ENCODE data around the gene TGDS.
"Not testable (repeated sequence)": the region's sequence is repeated elsewhere in the genome, so short reads cannot be mapped to it uniquely, and the experiment has no call there.

The TGDS gene

DNA sequence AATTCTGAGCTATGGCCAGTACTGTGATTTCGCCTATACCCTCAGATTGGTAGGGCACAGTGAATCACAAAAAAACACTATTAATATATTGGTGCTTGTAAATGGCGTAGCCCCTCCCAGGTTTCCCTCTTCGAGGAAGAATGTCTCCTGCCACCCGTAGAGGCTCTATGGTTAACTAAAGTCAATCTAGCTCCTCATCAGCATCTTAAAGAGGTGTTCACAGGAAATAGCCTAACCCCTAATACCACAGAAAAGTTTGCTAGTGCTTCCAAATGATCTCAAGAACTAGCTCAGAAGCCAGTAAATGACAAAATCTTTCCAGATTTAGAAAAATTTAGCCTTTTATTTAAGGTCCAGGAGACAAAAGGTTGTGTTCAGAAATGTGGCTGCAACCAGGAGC is 60.2 kb downstream of the TGDS start:
- in situ Hi-C loops (cut with MboI; ENCODE audit: low pct_unique_long_range_greater_than_20kb, low sequenced_read_pairs, unreplicated experiment): no loop called here
- no peak for DNase-seq (ENCODE audit: low spot score)
- TF ChIP-seq, protein P1, sequence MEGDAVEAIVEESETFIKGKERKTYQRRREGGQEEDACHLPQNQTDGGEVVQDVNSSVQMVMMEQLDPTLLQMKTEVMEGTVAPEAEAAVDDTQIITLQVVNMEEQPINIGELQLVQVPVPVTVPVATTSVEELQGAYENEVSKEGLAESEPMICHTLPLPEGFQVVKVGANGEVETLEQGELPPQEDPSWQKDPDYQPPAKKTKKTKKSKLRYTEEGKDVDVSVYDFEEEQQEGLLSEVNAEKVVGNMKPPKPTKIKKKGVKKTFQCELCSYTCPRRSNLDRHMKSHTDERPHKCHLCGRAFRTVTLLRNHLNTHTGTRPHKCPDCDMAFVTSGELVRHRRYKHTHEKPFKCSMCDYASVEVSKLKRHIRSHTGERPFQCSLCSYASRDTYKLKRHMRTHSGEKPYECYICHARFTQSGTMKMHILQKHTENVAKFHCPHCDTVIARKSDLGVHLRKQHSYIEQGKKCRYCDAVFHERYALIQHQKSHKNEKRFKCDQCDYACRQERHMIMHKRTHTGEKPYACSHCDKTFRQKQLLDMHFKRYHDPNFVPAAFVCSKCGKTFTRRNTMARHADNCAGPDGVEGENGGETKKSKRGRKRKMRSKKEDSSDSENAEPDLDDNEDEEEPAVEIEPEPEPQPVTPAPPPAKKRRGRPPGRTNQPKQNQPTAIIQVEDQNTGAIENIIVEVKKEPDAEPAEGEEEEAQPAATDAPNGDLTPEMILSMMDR (IDR thresholded peaks at IDR 0.05; ENCODE audit: extremely low read depth, insufficient read depth, missing control alignments): no peak

DNA sequence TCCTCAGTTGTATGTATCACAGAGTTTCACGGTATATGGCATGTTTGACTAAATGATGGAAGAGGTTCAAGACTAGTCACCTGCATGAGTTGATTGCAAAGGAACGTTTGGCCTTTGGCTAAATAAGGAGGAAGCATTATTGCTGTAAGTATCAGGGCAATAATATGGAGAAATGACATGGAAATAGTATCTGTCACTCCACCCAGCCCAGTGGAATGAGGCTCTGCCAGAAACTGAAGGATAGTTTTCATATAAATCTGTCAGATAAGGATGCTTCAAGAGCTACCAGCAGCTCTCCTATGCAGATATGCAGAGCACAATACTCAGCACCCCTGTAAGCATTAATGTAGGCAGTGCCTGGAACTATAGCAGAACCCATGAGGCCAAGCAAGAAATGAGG is 60.7 kb downstream of the TGDS start:
- TF ChIP-seq, protein P1 (IDR thresholded peaks at IDR 0.05; ENCODE audit: extremely low read depth, insufficient read depth, missing control alignments): no peak
- in situ Hi-C loops (cut with MboI; ENCODE audit: low pct_unique_long_range_greater_than_20kb, low sequenced_read_pairs, unreplicated experiment): no loop called here
- no peak for DNase-seq (ENCODE audit: low spot score)

DNA sequence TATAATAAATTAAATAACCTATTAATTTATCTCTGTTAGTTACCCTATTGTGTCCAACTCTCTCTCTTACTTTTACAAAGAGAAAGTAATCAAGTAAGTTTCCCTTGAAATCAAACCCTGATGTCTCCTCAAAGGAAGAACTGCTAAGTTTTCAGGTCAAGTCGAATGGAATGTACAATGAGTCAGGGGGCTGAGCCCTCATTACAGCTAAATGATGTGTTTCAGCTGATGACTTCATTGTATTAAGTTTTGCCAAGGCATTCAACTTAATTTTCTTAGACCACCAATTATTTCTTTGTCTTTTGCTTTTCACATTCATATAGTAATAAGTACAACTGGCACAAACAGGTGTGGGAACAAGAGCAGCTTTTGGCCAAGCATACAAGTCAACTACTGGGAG is 61.8 kb downstream of the TGDS start:
- TF ChIP-seq, protein P1 (IDR thresholded peaks at IDR 0.05; ENCODE audit: extremely low read depth, insufficient read depth, missing control alignments): no peak
- in situ Hi-C loops (cut with MboI; ENCODE audit: low pct_unique_long_range_greater_than_20kb, low sequenced_read_pairs, unreplicated experiment): no loop called here
- no peak for DNase-seq (ENCODE audit: low spot score)

DNA sequence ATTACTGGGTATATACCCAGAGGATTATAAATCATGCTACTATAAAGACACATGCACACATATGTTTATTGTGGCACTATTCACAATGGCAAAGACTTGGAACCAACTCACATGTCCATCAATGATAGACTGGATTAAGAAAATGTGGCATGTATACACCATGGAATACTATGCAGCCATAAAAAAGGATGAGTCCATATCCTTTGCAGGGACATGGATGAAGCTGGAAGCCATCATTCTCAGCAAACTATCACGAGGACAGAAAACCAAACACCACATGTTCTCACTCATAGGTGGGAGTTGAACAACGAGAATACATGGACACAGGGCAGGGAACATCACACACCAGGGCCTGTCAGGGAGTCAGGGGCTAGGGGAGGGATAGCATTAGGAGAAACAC is 63.7 kb downstream of the TGDS start:
- DNase-seq (ENCODE audit: low spot score); in situ Hi-C loops (cut with MboI; ENCODE audit: low pct_unique_long_range_greater_than_20kb, low sequenced_read_pairs, unreplicated experiment): not testable (repeated sequence)

- DNase-seq (ENCODE audit: low spot score); in situ Hi-C loops (cut with MboI; ENCODE audit: low pct_unique_long_range_greater_than_20kb, low sequenced_read_pairs, unreplicated experiment): not testable (repeated sequence)
These were observed 69.0 kb downstream of the TGDS start for GRCh38 chr13:94526956-94527355.

DNA sequence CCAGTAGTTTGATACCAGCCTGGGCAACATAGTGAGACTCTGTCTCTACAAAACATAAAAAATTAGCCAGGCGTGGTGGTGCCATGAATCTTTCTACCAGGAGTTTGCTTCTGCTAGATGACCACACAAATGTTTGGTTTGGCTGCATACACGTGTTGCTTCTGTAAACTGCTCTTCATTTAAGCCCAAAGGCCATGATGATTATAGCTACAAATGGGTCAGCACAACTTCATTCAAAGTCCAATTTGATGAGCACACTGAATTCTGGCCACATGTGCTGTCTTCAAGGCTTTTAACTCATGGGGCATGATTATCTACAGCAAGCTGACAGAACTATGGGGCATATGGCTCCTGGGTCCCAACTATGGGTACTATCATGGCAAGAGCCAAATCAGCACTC is 70.2 kb downstream of the TGDS start:
- TF ChIP-seq, protein P1 (IDR thresholded peaks at IDR 0.05; ENCODE audit: extremely low read depth, insufficient read depth, missing control alignments): no peak
- in situ Hi-C loops (cut with MboI; ENCODE audit: low pct_unique_long_range_greater_than_20kb, low sequenced_read_pairs, unreplicated experiment): no loop called here

DNA sequence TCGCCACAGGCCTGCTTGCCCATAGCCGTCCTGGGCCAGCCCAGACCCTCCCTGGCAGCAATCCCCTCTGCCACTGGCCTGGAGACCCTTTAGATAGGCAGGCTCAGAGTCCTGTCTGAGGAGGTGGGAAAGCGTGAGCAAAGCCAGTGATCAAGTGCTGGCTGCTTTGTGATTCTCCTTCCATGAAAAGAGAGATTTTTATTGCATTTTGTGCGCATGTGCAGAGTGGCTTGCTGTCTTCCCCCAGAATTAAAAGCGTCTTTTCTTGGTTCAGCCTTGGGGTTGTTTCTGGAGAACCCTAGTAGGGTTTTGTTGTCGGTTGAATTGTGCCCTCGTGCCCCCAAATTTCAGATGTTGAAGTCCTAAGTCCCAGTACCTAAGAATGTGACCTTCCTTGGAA is 71.5 kb downstream of the TGDS start:
- no peak for DNase-seq (ENCODE audit: low spot score)
- in situ Hi-C loops (cut with MboI; ENCODE audit: low pct_unique_long_range_greater_than_20kb, low sequenced_read_pairs, unreplicated experiment): no loop called here
- TF ChIP-seq, protein P1 (IDR thresholded peaks at IDR 0.05; ENCODE audit: extremely low read depth, insufficient read depth, missing control alignments): no peak

More for the DNA sequence above, 70.2 kb downstream of the TGDS start:
- no peak for DNase-seq (ENCODE audit: low spot score)
